Gastrocnemius medialis (tissue), 4 donors: ENCODE data around the gene DSTYK.

Experiments used
- POLR2A ChIP-seq, 2 donors: fragments of 450-650 bp; IDR thresholded peaks; one replicate each; pipeline ENCODE4 v1.6.1; 2017; ENCODE audit warnings: antibody characterized with exemption in 2 of 2, mild to moderate bottlenecking in 2 of 2, moderate library complexity in 2 of 2
- TF ChIP-seq, protein P1 (sequence below), 5 experiments: fragments of 450-650 bp in 3 of 5; fragments of 200-600 bp in 2 of 5; sonication (generic) in 2 of 5; IDR thresholded peaks in 4 of 5; conservative IDR thresholded peaks in 1 of 5; 1 replicate in 4 of 5; 2 replicates in 1 of 5; pipeline ENCODE4 v1.5.1; 2016 to 2019; ENCODE audit warnings: antibody characterized with exemption in 5 of 5, mild to moderate bottlenecking in 3 of 5, moderate library complexity in 3 of 5

DNA sequence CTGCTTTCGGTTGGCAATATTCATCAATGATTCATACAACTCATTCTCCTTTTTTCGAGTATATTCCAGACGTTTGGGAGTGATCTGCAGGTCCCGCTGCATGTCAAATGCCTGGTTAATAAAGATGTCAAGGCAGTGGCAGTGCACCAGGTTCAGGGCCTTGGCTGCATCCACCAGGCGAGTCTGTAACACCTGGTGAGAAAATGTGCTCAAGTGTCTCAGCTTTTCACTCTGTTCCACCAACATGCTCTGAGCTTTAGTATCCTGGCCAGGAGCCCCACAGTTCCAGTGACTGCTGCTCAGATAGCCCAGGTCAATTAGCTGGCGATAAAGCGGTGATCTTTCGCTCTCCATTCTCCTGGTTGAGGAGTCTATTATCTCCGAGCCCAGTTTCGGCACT lies 42.3 kb downstream of the DSTYK start:
- TF ChIP-seq POLR2A (IDR thresholded peaks at IDR 0.05) = no peak
- TF ChIP-seq, protein P1, sequence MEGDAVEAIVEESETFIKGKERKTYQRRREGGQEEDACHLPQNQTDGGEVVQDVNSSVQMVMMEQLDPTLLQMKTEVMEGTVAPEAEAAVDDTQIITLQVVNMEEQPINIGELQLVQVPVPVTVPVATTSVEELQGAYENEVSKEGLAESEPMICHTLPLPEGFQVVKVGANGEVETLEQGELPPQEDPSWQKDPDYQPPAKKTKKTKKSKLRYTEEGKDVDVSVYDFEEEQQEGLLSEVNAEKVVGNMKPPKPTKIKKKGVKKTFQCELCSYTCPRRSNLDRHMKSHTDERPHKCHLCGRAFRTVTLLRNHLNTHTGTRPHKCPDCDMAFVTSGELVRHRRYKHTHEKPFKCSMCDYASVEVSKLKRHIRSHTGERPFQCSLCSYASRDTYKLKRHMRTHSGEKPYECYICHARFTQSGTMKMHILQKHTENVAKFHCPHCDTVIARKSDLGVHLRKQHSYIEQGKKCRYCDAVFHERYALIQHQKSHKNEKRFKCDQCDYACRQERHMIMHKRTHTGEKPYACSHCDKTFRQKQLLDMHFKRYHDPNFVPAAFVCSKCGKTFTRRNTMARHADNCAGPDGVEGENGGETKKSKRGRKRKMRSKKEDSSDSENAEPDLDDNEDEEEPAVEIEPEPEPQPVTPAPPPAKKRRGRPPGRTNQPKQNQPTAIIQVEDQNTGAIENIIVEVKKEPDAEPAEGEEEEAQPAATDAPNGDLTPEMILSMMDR (IDR thresholded peaks at IDR 0.05 in 4 of 5, conservative IDR thresholded peaks at IDR 0.05 in 1 of 5) = no peak
